ENCODE measurements around the gene SLC6A18.

The SLC6A18 gene

GRCh38 chr5:1225081-1225480 is at the start of gene SLC6A18:
Gene SLC6A18 (plus strand): TSS chr5:1225381. CDS start chr5:1225478, 97 bp downstream.
- no peak for DNase-seq (ENCODE audit: low spot score)

DNA sequence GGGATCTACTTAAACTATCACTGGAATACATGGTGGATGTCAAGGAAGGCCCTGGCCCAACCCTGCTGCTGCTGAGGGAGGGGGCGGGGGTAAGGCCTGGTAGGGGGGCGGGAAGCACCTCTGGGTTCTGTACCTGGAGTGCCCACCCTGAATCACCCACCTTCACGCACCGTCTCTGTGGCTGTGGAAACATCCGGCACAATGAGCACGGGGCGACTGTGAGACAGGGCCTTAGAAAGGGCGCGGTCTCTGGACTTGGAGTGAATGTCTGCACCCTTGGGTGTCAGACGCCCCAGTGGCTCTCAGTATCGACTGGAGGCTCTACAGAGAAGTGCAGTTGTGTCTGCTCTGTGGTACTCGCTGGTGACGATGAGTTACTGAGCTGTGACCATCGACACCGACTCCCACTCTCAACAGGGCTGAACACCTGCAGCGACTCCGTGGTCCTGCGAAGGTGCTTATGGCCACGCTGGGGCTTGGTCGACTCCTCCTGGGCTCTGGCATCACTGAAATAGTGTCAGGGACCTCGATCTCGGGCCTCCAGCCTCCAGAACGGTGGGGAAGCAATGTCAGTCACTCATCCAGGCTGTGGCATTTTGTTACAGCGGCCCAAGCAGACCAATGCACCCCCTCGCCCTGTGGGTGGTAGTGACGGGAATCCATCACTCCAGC is 49.2 kb upstream of the SLC6A18 start:
- no peak for DNase-seq (ENCODE audit: low spot score)

DNA sequence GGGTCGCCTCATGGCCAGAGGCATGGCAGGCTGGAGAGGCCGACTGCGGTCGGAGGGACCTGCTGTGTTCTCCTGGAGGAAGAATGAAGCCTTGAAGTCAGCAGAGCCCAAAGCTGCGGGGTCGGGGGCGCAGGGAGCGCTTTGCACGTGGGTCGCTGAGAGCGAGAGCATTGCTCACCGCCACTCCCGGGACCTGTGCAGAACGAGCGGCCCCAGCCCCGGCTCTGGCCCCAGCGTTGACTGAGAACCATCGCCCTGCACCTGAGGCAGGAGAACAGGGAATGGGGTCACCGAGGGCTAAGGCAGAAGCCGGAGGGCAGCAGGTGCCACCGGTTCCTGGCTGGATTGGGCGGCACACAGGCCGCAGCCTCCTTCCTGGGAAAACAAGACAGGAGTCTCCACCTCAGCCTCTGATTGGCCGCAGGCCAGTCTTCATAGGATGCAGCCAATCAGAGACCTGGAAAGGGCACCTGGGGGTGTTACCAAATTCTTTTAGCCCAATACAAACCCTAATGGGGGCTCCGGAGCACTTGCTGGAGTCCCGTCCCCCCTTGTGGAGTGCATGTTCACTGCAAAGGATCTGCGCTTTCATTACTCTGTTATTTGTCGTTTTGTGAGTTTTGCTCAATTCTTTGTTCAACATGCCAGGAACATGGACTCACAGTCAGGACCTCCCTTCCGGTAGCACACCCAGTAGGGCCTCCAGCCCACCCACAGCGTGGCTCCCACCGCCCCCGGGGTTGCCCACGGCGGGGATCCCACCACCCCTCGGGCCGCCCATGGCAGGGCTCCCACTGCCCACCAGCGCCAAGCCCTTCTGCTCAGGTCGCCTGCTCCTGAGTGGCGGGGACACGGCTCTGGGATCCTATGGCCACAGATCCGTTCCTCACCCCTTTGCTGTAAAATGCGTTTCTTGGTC is 48.4 kb upstream of the SLC6A18 start:
- DNase-seq (ENCODE audit: low spot score), result no peak

DNA sequence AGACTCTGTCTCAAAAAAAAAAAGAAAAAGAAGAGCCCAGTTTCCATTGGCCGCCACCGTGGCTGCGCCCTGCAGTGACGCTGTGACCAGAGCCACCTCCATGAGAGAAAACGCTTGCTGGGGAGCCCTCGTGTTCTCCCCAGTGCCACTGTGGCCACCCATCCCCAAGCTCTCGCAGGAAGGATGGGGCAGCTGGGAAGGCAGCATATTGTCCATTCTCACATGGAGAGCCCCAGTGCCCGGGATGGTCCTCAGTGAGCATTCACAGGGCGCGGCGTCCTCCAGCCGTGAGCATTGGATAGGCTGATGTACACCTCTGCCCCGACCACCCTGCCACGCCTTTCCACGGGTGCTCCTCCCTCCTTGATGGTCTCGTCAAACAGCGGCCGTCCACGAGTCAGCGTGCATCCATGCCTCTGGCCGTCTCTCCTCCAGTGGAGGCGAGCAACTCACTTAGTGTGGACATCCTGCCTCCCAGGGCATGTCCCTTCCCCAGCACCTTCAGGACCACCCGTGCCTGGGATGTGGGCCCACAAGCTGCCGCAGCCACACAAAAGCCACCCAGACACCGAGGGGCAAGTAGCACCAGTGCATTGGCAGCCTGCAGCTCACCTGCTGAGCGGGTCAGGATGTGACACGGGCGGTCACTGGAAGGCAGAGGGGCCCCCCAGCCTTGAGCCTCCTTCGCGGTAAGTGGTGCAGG is 47.2 kb upstream of the SLC6A18 start:
- no peak for DNase-seq (ENCODE audit: low spot score)

- DNase-seq (ENCODE audit: low spot score), result no peak
Measured at GRCh38 chr5:1178529-1179382, 46.4 kb upstream of the SLC6A18 start.

DNA sequence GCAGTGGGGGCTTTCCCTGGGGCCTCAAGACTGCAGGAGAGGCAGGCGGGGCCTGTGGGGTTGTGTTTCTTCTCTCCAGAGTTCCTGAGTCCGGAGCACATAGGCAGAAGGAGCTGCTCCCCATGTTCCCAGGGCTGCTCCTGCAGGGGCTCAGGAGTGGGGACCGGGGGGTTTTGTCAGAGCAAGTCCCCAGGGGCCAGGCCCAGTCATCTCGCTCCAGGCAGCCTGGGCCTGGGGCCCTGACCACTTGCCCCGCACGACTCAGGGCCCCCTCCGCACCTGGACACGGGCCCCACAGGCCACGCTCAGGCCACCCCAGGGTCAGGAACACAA is 45.8 kb upstream of the SLC6A18 start:
- DNase-seq (ENCODE audit: low spot score), result no peak

DNA sequence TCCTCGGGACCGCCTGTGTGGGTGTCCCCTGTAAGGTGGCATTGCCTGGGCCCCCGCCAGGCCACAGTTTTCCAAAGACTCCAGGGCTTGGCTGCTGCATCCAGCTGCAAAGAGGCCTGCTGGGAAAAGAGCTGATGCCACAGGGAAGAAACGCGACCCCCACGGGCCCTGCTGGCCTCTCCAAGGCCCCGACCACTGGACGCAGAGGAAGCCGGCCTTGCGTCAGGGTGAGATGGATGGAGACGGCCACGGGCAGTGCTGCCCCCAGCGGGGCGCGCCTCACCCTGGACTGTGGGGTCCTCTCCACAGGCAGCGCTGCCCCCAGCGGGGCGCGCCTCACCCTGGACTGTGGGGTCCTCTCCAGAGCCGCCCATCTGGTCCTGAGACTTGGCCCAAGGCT is 45.1 kb upstream of the SLC6A18 start:
- no peak for DNase-seq (ENCODE audit: low spot score)

- no peak for DNase-seq (ENCODE audit: low spot score)
Measured at GRCh38 chr5:1180841-1181271, 44.3 kb upstream of the SLC6A18 start.

- DNase-seq (ENCODE audit: low spot score), result peak; percentile 59
Measured at GRCh38 chr5:1181451-1182359, 43.5 kb upstream of the SLC6A18 start.

- no peak for DNase-seq (ENCODE audit: low spot score)
Measured at GRCh38 chr5:1182360-1182632, 42.9 kb upstream of the SLC6A18 start.

GRCh38 chr5:1182633-1183423 is 42.4 kb upstream of the SLC6A18 start:
- peak; percentile 63 for DNase-seq (ENCODE audit: low spot score)

DNA sequence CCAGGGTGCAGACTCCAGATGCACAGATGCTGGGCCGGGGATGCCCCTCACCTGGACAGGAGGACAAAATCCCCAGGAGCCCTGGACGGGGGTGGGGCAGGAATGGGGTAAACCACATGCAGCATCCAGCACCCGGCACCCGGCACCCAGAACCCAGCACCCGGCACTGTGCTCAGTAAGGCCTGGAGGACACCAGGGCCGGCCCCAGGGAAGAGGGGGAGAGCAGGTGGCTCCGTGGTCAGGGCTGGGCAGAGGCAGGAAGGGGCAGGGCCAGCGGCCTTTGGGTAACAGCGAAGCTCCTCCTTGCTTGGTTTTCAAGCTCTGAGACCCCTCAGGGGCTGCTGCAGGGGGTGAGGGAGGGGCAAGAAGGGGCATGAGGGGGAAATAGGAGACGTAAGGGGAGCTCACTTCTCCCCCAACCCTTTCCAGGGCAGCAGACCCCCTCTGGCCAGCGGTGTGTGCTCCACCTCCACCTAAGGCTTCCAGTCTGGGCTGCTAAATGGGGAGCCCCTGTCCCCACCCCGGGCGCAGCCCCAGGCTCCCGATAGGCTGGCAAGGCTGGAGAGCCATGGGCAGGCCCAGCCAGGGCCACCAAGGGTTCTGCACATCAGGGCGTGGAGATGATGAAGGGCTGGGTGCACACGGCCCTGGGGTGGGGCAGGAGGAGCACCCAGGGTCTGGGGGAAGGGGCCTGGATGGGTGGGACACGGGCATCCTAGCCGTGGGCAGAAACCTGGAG is 41.6 kb upstream of the SLC6A18 start:
- no peak for DNase-seq (ENCODE audit: low spot score)

- no peak for DNase-seq (ENCODE audit: low spot score)
Measured at GRCh38 chr5:1184163-1184470, 41.1 kb upstream of the SLC6A18 start.

DNA sequence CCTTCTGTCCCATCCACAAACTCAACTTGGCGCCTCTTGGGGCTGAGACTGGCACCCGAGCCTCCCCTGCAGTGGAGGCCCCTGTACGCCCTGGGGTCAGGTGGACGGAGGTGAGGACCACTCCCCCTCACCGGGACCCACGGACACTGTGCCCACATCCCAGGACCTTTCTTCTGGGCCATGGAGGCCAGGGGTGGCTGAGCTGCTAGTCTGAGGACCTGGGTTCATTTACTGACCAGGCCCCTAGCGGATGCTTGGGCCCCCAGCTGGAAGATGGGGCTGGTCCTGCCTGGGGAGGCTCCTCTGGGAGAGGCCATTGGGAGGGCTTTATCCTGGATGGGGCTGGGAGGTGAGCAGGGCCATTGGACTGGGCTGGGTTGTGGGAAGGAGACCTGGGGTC is 40.7 kb upstream of the SLC6A18 start:
- no peak for DNase-seq (ENCODE audit: low spot score)

DNA sequence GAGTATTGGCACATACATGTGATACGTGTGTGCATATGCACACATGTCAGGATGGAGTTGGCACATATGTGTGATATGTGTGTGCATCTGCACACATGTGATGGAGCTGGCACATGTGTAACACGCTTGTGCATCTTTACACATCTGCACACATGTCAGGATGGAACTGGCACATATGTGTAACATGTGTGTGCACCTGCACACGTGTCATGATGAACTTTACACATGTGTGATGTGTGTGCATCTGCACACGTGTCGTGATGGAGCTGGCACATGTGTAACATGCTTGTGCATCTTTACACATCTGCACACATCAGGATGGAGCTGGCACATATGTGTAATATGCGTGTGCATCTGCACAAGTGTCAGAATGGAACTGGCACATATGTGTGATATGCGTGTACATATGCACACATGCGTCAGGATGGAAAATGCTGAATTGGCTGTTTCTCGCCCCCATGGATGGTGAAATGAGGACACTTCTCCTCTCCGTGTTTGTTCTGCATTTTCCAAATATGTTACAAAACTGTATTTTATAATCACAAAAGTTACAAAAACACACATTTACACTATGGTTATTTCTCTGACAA is 40.0 kb upstream of the SLC6A18 start:
- DNase-seq (ENCODE audit: low spot score), result no peak

DNA sequence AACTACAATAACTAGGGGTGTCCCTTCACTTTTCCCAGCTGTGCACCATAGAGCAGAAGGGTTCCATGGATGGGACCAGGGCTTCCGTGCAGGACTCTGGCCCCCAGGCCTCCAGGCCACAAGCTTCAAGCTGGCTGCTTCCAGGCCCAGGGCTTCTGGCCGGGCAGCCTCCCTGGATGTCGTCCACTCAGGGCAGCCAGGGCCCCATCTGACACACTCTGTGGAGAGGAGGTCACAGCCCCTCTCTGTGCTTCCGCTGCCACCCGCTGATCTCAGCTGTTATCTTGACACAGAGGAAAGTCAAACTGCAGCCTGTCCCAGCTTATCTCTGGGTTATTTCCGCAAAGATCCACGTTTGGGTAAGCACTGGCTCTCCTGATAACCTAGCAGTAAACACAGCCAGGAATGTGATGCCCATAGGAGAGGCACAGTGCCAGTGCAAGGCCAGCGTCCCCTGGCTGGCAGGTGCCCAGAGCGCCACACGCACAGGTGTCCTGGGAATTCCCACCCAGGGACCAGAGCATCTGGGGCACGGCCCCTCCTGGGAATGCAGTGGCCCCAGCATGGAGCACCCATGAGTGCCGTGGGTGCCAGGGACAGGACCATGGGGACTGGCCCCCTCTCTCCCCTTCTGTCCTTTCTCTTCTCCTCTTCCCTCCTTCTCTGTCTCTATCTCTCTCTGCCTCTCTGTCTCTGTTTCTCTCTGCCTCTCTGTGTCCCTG is 39.4 kb upstream of the SLC6A18 start:
- peak; percentile 76 for DNase-seq (ENCODE audit: low spot score)

- DNase-seq (ENCODE audit: low spot score), result peak; percentile 41
Measured at GRCh38 chr5:1186351-1187233, 38.6 kb upstream of the SLC6A18 start.
